NCI-H1694 (cell line): ENCODE data around the gene DNAH6.
"Not testable (repeated sequence)": the region's sequence is repeated elsewhere in the genome, so short reads cannot be mapped to it uniquely, and the experiment has no call there.

Experiments used
- DNase-seq: peaks from one replicate; lab custom pipeline; 2025; lab: John Stamatoyannopoulos, UW

The DNAH6 gene

GRCh38 chr2:84497285-84497684, 19.0 kb upstream of the DNAH6 start:
- no peak for DNase-seq

GRCh38 chr2:84498150-84498799, 18.0 kb upstream of the DNAH6 start:
- DNase-seq = no peak

- not testable (repeated sequence) for DNase-seq
Measured at GRCh38 chr2:84511024-84511423, 5.3 kb upstream of the DNAH6 start.

- no peak for DNase-seq
Measured at GRCh38 chr2:84515788-84516187, 510 bp upstream of the DNAH6 start.

- no peak for DNase-seq
Measured at GRCh38 chr2:84519332-84519957, 3.1 kb downstream of the DNAH6 start.

GRCh38 chr2:84526562-84526961, 10.3 kb downstream of the DNAH6 start:
- DNase-seq = peak; percentile 9

GRCh38 chr2:84527137-84528129, 11.1 kb downstream of the DNAH6 start:
- DNase-seq = no peak

GRCh38 chr2:84532291-84532690, 16.0 kb downstream of the DNAH6 start:
- DNase-seq = no peak

- DNase-seq = no peak
Measured at GRCh38 chr2:84534225-84534624, 17.9 kb downstream of the DNAH6 start.

- DNase-seq = no peak
Measured at GRCh38 chr2:84537251-84537650, 21.0 kb downstream of the DNAH6 start.

GRCh38 chr2:84539729-84540128, 23.4 kb downstream of the DNAH6 start:
- no peak for DNase-seq

- no peak for DNase-seq
Measured at GRCh38 chr2:84545005-84545404, 28.7 kb downstream of the DNAH6 start.

- no peak for DNase-seq
Measured at GRCh38 chr2:84546551-84546950, 30.3 kb downstream of the DNAH6 start.

GRCh38 chr2:84548303-84548702, 32.0 kb downstream of the DNAH6 start:
- DNase-seq = no peak

GRCh38 chr2:84550916-84551315, 34.6 kb downstream of the DNAH6 start:
- DNase-seq = no peak

GRCh38 chr2:84551526-84551925, 35.2 kb downstream of the DNAH6 start:
- not testable (repeated sequence) for DNase-seq

GRCh38 chr2:84556190-84556589, 39.9 kb downstream of the DNAH6 start:
- DNase-seq = no peak

- no peak for DNase-seq
Measured at GRCh38 chr2:84559838-84560237, 43.5 kb downstream of the DNAH6 start.

- no peak for DNase-seq
Measured at GRCh38 chr2:84579661-84580060, 63.4 kb downstream of the DNAH6 start.

- DNase-seq = no peak
Measured at GRCh38 chr2:84603911-84604310, 87.6 kb downstream of the DNAH6 start.

- DNase-seq = no peak
Measured at GRCh38 chr2:84613082-84613481, 96.8 kb downstream of the DNAH6 start.

GRCh38 chr2:84619794-84620371, 103.6 kb downstream of the DNAH6 start:
- no peak for DNase-seq
